UCSD-AML1 (cell line): ENCODE data around the gene TPP2.

Experiments used
- DNase-seq: peaks from one replicate; lab custom pipeline; 2025; ENCODE audit not compliant: unreplicated experiment; lab: John Stamatoyannopoulos, UW

TPP2 gene

GRCh38 chr13:102593466-102593865, 3.3 kb upstream of the TPP2 start:
- DNase-seq, result no peak

GRCh38 chr13:102597029-102597961, 509 bp downstream of the TPP2 start:
- DNase-seq, result peak; percentile 34

- DNase-seq, result no peak
Observed at GRCh38 chr13:102598061-102598460, 1.3 kb downstream of the TPP2 start.

- DNase-seq, result no peak
Observed at GRCh38 chr13:102599426-102600012, 2.7 kb downstream of the TPP2 start.

- DNase-seq, result no peak
Observed at GRCh38 chr13:102606537-102607309, 9.9 kb downstream of the TPP2 start.

- no peak for DNase-seq
Observed at GRCh38 chr13:102608974-102609373, 12.2 kb downstream of the TPP2 start.

GRCh38 chr13:102609696-102610095, 12.9 kb downstream of the TPP2 start:
- DNase-seq, result no peak

- no peak for DNase-seq
Observed at GRCh38 chr13:102610296-102610895, 13.6 kb downstream of the TPP2 start.

- DNase-seq, result no peak
Observed at GRCh38 chr13:102617697-102618350, 21.0 kb downstream of the TPP2 start.

GRCh38 chr13:102620516-102620915, 23.7 kb downstream of the TPP2 start:
- no peak for DNase-seq

GRCh38 chr13:102626928-102627327, 30.1 kb downstream of the TPP2 start:
- DNase-seq, result no peak

GRCh38 chr13:102628559-102628958, 31.8 kb downstream of the TPP2 start:
- no peak for DNase-seq

- no peak for DNase-seq
Observed at GRCh38 chr13:102631198-102631597, 34.4 kb downstream of the TPP2 start.

- DNase-seq, result no peak
Observed at GRCh38 chr13:102638741-102639140, 42.0 kb downstream of the TPP2 start.

- DNase-seq, result no peak
Observed at GRCh38 chr13:102642029-102642428, 45.2 kb downstream of the TPP2 start.

- no peak for DNase-seq
Observed at GRCh38 chr13:102642475-102642874, 45.7 kb downstream of the TPP2 start.

GRCh38 chr13:102643656-102644055, 46.9 kb downstream of the TPP2 start:
- DNase-seq, result no peak

GRCh38 chr13:102645701-102646100, 48.9 kb downstream of the TPP2 start:
- DNase-seq, result no peak

GRCh38 chr13:102648046-102648445, 51.3 kb downstream of the TPP2 start:
- DNase-seq, result no peak

GRCh38 chr13:102650444-102650843, 53.7 kb downstream of the TPP2 start:
- DNase-seq, result no peak

GRCh38 chr13:102651392-102651791, 54.6 kb downstream of the TPP2 start:
- no peak for DNase-seq
